ENCODE results near the gene TSPAN31. TPM values are rescaled to one million over a fixed set of nuclear protein-coding genes. Genes with fewer than 3 reads are reported as not detected.

Gene TSPAN31
- total and polyA plus RNA-seq, 2 experiments from 2014 or later, result 15.5 to 15.6 TPM

- Mint-ChIP-seq H3K36me3 (ENCODE audit: low read depth) (peaks cover 11% of the 10 kb centered on the region), H3K27me3 (ENCODE audit: insufficient read depth, low read depth, poor library complexity) (peaks cover 4% of the 10 kb centered on the region), H3K9me3 (no peaks in the 10 kb centered on the region), H3K4me1 (no peaks in the 10 kb centered on the region), H3K4me3 (no peak overlapping the region), H3K27ac (no peak overlapping the region)
- Histone ChIP-seq H3K4me1 (ENCODE audit: insufficient read depth) (peaks cover 4% of the 10 kb centered on the region; the same call in 1 of the 2 replicates), H3K79me2 (replicated peaks; ENCODE audit: insufficient read depth) (0 out of 2 replicates have a peak, but pooled peaks cover 4% of the 10 kb centered on the region), H3K9me2 (ENCODE audit: insufficient read depth) (no peaks in the 10 kb centered on the region), H3K27me3 (ENCODE audit: insufficient read depth) (no peaks in the 10 kb centered on the region), H3K4me2 (no peak overlapping the region), H2AFZ (no peak overlapping the region), H3K27ac (ENCODE audit: low read depth) (no peak overlapping the region), H3K36me3 (ENCODE audit: insufficient read depth) (no peaks in the 10 kb centered on the region), H3K4me3 (no peak overlapping the region), H3F3A (replicated peaks; ENCODE audit: low read depth) (no peaks in the 10 kb centered on the region), H4K20me1 (replicated peaks; ENCODE audit: insufficient read depth) (no peaks in the 10 kb centered on the region)
- DNase-seq (ENCODE audit: low spot score) (no peak), ATAC-seq (no peak)
- no peak for TF ChIP-seq EZH2 (IDR thresholded peaks at IDR 0.05; ENCODE audit: low read depth, unreplicated experiment)
- no peak for TF ChIP-seq EZH2phosphoT487 (IDR thresholded peaks at IDR 0.05; ENCODE audit: unreplicated experiment)
- TF ChIP-seq CREB1 (CRISPR knock-in tag; IDR thresholded peaks at IDR 0.05; ENCODE audit: low read depth), result no peak
- TF ChIP-seq ZNF114 (CRISPR knock-in tag; IDR thresholded peaks at IDR 0.05), result no peak
- no peak for TF ChIP-seq ZNF462 (CRISPR knock-in tag; IDR thresholded peaks at IDR 0.05)
- no peak for TF ChIP-seq NANOG (IDR thresholded peaks at IDR 0.05; ENCODE audit: borderline replicate concordance)
- TF ChIP-seq ZNF331 (CRISPR knock-in tag; IDR thresholded peaks at IDR 0.05; ENCODE audit: low read depth), result no peak
- no peak for TF ChIP-seq REST (IDR thresholded peaks at IDR 0.05; ENCODE audit: unreplicated experiment)
- TF ChIP-seq CTCF (conservative IDR thresholded peaks at IDR 0.05; ENCODE audit: low read depth in 2 of 2), result no peak
- no peak for TF ChIP-seq JUNB (IDR thresholded peaks at IDR 0.05; ENCODE audit: unreplicated experiment)
- TF ChIP-seq ETS1 (IDR thresholded peaks at IDR 0.05), result no peak
- TF ChIP-seq STAT1 (IDR thresholded peaks at IDR 0.05; ENCODE audit: unreplicated experiment), result no peak
- TF ChIP-seq POLR2AphosphoS5 (IDR thresholded peaks at IDR 0.05; ENCODE audit: low read depth), result no peak
Measured at GRCh38 chr12:57697076-57697475, 47.8 kb upstream of the TSPAN31 start.

Data from GM23338 (cell line).